ENCODE results near the gene BOLA1.

GRCh38 chr1:149906570-149907075, 7.3 kb downstream of the BOLA1 start:
- TF ChIP-seq, protein P1, sequence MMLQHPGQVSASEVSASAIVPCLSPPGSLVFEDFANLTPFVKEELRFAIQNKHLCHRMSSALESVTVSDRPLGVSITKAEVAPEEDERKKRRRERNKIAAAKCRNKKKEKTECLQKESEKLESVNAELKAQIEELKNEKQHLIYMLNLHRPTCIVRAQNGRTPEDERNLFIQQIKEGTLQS (CRISPR knock-in tag; conservative IDR thresholded peaks at IDR 0.05): no peak
- TF ChIP-seq JUN (CRISPR knock-in tag; IDR thresholded peaks at IDR 0.05) (no peak), CTCF (IDR thresholded peaks at IDR 0.05) (no peak), ELF4 (CRISPR knock-in tag; IDR thresholded peaks at IDR 0.05; ENCODE audit: low read depth) (no peak)
